Caki2 (cell line): ENCODE data around the gene TMEM176B. TPM values are rescaled to one million over a fixed set of nuclear protein-coding genes. Genes with fewer than 3 reads are reported as not detected.
A peak's percentile ranks its signal among the peaks of the same experiment; 100 is the strongest.
"Not testable (repeated sequence)": the region's sequence is repeated elsewhere in the genome, so short reads cannot be mapped to it uniquely, and the experiment has no call there.

Experiments
- DNase-seq: peaks from one replicate; pipeline ENCODE4 v3.0.0-alpha.2; 2015; ENCODE audit warnings: low read depth
- in situ Hi-C: cut with HindIII; loops from 2 replicates; pipeline ENCODE4 v1.10.0; 2016; ENCODE audit warnings: low sequenced_read_pairs, low pct_unique_long_range_greater_than_20kb, mixed read lengths
- total RNA-seq: library from RNA; depleted of rRNA; stranded (reverse); fragments of >200 nt; shearing (Covaris generic); gene quantifications from 2 replicates; pipeline ENCODE4 v1.2.3, GENCODE V29; 2014; ENCODE audit warnings: low replicate concordance

The TMEM176B gene
- total RNA-seq, 1 experiment from 2014 or later: not detected

DNA sequence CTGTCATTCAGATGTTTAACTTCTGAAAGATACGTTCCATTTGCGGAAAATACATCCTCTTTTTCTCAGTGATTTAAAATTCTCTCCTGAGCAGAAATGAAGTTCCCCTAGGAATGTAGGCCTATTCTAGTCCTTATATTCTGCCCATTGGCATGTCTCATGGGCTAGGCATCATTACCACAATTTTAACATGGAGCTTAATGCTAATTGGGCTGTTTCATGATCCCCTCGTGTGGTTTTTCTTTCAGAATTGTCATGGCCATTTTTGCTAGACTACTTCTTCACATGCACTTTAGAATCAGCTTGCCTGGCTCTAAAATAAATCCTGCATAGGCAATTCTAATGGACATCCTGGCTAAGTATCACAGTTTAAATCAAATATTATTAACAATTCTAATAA is 1.0 kb downstream of the TMEM176B start:
- DNase-seq: no peak
- in situ Hi-C loops: no loop called here

DNA sequence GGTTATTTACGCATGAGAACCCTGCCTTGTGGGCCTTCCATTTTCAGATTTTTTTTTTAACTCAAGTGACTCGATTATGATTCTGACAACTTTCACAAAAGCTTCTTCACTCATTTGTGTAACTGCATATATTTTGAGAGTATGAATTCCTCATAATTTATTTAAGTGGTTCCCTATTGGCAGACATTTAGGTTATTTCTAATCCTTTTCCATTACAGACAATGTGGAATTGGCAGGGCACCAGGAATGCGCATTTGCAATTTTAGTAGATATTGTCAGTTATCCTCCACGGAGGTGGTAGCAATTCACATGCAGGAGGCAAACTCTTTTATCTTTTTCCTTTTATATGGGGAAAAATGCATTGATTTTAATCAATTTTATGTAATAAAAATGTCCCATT is 2.5 kb downstream of the TMEM176B start:
- DNase-seq: no peak
- in situ Hi-C loops: no loop called here

DNA sequence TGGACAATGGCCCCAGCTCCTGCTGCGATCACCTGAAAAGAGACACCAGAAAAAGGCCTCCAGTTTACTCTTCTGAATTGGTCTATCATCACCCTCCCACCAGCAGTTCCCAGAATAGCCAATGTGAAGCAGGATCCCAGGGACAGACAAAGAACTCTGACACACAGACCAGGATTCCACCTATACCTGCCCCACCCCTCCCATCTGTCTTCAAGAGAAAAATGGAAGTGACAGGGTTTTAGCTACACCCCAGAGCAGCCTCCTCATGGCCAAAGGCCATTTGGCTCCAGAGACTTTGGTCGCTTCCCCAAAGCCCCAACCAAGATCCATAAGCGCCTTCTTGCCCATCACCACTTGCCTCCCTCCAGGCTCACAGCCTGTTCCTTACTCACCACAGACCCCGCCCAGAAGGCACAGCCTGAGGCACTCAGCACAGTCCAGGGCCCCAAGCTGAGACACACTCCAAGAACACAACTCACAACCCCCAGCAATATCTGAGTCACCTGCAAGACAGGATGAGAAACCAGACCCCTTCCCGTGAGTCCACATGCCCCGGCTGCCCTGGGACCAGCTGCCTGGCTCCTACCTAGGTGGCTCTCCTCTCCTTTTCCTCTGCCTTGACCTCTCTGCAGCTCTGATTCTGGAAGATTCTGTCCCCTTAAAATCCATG is 6.5 kb downstream of the TMEM176B start:
- in situ Hi-C loops: no loop called here
- DNase-seq: no peak

DNA sequence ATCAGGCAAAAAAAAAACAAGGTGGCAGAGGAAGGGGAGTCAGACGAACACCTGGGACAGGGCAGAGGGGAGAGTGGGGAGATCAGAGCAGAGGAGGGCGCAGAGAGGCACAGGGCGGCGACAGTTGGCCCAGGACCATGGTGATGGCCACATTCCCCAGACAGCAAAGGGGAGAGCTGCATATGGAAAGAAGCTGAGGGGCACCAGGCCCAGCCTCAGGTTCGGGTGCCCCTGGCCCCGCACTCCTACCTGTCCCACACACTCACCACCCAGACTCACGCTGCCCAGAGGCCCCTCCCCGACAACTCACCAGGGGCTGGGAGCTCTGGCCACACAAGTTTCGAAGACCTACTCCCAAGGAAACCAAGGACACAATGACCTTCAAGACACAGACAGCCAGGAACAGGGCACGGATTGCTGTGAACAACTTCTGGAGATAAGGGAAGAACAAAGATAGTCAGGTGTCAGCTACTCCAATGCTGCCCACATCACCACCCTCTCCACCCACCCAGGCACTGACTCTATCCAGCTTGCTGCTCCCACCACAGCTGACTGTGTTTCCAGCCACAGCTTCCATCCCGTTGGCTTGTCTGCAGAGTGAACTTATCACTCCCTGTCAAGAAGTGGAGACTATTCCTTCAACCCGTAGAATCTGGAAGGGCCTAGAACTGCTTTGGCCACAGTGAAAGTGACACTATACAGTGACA is 8.3 kb downstream of the TMEM176B start:
- in situ Hi-C loops: no loop called here
- DNase-seq: no peak

DNA sequence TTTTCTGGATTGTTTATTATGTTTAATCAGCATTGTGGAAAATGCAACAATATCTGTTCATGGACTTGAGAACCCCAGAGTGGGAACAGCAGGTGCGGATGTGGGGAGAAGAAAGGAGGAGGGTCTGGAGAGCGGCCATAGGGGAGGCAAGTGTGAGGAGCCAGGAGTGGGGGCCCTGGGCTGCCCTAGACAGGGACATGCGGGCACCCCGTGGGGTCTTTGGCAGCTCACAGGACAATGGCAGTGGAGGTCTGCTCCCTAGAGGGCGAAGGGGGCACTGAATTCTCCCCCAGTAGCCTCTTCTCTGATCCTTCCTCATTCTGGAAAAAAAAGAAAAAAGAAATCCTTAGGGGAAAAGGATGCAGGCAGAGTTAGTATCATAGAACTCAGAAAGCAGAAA is 8.9 kb downstream of the TMEM176B start:
- no peak for DNase-seq
- in situ Hi-C loops: no loop called here

DNA sequence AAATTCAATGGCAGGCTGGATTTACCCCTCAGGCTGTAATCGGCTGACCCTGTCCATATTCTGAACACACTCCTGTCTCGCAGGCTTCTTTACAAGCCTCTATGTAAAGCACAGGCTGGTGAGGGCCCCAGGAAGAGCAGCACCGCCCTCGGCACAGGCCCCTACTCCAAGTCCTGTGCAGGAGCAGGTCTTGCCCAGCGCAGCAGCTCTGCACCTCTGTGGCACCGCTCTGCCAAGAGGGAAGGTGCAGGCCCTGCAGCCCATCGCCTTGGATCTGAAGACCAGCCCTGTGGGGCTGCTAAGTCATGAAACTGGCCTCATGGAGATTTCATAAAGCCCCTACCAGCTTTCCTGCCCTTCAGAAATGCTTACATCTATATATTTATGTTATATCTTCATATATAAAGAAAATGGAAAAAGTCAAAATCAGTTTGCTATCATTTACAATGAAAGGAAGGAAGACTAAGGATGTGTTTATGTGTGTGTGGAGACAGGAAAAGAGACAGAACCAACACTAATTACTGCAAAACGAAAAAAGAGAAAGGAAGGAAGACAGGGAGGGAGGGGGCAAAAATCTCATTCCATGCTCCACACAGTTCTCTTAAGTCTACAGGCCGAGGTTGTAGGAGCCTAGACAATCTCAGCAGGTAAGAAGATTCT is 9.6 kb downstream of the TMEM176B start:
- no peak for DNase-seq
- in situ Hi-C loops: no loop called here

DNA sequence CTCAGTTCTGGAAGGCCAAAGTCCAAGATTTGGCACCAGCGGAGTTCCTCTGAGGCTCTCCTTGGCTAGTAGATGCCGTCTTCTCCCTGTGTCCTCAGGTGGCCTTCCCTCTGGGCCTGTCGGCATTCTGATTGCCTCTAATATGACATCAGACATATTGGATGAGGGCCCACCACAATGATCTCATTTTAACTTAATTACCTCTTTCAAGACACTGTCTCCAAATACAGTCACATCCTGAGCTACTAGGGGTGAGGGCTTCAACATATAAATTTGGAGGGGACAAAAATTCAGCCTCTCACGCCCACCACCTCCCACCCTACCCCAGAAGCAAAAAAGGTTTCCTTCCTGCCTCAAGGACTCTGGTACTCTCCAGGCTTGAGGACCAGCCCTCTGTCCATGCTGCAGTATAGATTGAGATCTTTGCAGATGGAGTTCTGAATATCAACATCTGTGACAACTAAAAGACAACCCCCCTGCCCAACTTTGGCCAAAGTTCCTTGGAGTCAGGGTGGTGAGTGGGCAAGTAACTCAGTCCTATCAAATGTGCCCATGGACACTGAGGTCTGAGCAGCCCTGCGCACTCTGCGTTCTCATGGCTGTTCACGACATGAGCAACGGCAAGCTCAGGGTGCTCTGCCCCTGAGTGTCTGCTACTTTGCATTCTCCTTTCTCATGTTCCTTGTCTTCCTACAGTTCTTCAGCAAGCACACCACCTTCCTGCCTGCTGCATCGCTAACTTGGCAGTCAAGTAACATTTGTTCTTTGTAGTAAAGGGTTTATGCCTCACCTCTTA is 11.5 kb downstream of the TMEM176B start:
- in situ Hi-C loops: no loop called here
- DNase-seq: no peak

DNA sequence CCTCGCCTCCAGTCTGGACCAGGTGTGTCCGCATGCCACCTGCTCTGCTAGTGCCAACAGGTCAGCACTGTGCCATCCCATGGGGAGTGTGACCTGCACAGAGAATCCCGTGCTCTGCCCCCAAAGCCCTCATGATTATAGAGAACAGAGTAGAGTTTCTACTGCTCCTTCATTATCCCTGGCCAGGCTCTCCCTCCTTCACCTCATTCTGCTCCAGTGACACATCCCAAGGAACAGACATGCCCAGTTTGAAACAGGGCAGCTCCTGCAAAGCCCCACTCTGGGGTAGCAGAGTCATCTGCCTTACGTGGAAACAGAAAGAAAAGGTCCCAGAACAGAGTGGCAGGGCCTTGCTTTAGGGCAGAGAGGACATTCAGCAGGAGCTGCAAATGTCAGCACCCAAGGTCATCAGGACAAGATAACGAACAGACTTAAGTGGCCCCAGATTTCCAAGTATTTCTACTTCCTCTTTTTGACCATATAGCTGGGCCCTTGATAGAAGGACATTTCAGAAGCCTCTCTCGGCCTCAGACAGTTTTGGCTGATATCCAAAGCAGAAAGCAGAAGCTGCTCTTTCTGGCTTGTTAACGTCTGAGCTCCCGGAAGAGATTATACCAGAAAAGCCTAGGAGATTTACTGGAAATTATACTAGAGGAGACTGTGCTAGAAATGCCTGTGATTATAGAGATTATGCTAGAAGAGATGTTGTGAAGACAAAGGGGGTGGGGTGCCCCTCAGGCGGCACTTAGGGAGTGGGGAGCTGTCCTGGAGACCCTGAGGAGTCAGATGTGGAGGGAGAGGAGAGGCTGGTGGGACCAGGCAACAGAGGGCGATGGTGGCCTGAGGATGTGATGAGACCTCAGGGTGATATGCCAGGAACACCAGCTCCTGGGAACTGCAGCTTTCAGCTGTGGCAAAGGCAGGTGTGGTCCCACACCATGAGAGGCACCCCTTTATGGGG is 12.6 kb downstream of the TMEM176B start:
- no peak for DNase-seq
- in situ Hi-C loops: no loop called here

DNA sequence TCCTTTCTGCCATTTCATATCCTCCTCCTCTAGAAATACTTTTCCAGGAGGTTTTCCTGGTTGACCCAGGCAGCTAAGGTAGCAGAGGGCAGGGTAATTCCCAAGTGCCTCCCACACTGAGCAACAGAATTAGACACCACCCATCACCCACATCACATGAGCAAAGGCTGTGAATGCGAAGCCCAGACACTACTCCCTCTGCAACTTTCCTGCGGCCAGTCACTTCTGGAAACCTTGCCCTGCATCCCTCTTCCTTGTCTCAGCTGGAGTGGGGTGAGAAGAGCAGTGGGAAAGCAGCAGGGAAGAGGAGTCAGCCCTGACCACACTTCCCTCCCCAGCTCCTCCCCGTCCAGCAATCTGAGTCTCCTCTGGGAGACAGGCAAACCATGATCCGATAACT is 15.2 kb downstream of the TMEM176B start:
- in situ Hi-C loops: no loop called here
- no peak for DNase-seq

DNA sequence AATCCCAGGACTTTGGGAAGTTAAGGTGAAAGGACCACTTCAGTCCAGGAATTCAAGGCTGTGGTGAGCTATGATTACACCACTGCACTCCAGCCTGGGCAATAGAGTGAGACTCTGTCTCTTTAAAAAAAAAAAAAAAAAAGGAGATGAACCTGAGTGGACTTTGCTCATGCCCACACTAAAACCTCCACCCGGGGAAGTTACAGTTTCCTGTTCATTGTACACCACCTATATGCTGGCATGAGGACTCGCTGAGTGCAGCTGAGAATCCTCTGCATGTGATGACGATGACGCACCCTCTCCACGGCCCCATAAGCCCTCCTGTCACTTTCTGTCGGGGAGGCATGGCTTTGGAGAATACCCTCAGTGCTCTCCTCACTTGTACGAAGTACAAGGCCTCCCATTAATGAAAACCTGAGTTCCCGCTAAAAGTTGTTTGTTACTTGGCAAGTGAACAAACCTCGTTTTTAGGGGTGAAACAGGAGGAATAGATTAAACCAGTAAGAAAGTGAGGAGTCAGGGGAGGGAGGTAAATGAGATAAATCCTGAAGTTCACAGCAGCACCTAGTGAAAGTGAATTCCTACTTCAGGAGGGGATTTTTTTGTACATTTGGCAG is 15.9 kb downstream of the TMEM176B start:
- DNase-seq: no peak

DNA sequence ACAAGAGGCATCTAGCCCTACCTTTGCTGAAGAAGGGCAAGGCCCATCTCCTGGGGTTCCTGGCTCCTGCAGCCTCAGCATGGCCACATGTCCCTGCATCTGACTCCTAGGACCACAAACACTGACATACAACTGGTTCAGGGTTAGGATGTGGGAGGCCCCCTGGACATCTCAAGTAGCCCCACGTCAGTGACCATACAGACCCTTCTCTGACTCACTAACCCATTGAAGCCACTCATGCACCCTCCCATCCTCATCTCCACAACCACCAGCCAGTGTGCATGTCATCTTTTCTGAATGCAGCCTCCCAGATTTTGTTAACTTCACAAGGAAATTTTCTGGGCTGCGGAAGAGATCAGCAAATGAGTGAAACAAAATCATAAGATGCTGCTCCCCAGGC is 18.2 kb downstream of the TMEM176B start:
- DNase-seq: no peak
- in situ Hi-C loops: no loop called here

More for the DNA sequence above, 15.9 kb downstream of the TMEM176B start:
- in situ Hi-C loops: no loop called here

DNA sequence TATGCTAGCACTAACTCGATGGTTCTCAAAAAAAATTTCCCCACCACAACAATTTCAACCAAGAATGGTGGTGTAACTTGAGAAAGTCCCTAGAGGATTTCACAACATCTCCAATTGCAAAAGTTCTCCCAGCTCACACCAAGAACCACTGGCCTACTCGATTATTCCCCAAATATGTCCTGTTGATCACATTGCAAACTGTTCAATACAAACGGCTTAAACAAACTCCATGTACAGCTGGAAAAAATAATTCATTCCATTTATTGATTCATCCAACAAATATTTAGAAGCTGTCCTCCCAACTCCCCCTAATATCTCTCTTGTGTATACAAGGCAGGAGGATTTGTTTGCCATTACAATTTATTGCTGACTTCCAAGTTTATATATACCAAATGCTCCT is 19.1 kb downstream of the TMEM176B start:
- no peak for DNase-seq
- in situ Hi-C loops: no loop called here

DNA sequence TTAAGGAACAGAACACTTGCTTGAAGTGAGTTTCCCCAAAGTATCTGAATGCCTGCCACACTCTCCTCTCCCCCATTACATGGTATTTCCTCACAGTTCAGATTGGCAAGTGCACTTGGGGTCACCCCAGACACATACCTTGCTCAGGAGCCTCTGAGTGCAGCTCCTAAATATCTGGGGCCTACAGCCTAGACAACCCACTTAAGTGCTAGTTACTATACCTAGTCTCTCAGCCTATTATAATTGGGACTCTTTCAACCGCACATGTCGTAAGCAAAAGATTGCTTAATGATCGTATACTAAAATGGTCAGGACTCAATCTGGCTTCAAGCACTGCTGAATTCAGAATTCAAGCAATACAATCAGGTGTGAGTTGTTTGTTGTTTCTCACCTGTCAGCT is 19.9 kb downstream of the TMEM176B start:
- in situ Hi-C loops: no loop called here
- no peak for DNase-seq

DNA sequence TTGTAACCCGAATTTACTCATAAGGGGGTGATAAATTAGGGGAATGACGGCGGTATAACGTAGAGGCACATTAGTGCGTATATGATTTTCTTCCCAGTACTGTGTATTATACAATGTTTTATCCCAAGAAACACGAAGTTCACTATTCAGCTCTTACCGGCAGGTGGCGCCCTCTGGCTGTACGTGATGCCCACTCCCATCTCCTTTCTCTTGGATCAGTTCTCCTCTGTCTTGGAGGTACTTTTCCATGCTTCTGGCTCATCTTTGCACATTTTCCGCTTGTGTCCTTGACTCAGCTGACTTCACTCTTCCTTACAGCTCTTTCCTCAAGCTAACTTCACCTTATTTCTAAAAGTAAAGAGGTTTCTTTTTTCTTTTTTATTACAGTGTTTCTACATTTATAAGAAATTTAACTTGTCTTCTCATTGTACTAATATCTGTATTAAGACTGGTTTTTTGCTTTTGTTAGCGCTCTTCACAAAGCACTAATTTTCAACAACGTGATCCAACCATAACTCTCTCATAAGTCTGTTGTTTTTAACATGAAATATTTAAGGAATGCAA is 21.3 kb downstream of the TMEM176B start:
- in situ Hi-C loops: no loop called here

DNA sequence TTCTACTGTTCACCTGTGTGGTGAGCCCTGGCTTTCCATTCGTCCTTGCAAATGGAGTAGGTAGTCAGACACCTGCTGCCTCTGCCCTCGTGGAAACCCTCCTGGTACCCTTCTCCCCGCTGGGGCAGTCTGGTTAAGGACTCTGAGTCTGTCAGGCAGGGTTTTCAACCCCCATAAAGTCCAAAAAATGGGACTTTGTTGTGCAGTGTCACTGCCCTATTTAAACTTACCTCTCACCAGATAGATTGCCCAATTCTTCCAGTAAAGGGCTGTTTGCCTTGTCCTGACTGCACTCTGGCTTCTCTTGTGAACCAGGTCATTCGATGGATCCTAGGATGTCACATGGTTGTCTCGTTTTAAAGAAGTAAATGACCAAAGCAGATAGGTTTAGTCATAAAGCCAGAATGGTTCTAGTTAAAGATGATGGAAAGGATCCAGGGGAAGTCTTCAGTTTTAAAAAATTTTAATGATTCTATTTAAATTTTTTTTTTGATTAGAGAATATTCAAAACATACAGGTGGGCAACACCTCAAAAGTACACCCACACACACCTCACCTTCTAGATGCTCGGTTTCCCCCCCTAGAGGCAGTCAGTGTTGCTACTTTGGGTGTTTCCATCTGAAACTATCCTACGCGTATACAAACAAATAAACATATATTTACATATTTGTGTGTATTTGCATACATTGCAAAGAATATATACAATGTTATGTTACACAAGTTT is 22.0 kb downstream of the TMEM176B start:
- in situ Hi-C loops: no loop called here
- no peak for DNase-seq

More for the DNA sequence above, 21.3 kb downstream of the TMEM176B start:
- peak; percentile 45 for DNase-seq

DNA sequence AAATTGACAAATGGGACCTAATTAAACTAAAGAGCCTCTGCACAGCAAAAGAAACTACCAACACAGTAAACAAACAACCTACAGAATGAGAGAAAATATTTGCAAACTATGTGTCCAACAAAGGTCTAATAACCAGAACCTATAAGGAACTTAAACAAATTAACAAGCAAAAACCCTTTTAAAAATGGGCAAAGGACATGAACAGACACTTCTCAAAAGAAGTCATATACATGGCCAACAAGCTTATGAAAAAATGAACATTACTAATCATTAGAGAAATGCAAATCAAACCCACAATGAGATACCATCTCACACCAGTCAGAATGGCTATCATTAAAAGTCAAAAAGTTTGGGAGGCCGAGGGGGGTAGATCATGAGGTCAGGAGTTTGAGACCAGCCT is 26.0 kb downstream of the TMEM176B start:
- in situ Hi-C loops: not testable (repeated sequence)

More for the DNA sequence above, 26.0 kb downstream of the TMEM176B start:
- not testable (repeated sequence) for DNase-seq
